Hepatocyte (in vitro differentiated cells): Measurements from ENCODE around the gene CHRNE. TPM values are rescaled to one million over a fixed set of nuclear protein-coding genes. Genes with fewer than 3 reads are reported as not detected.

Experiments
- DNase-seq: peaks from one replicate; pipeline ENCODE4 v3.0.0-alpha.2; 2016; ENCODE audit warnings: low spot score
- H2AFZ ChIP-seq: fragments of 200-600 bp; sonication (generic); 2 replicates; pipeline ENCODE4 v1.6.0; 2016; ENCODE audit warnings: antibody characterized with exemption, mild to moderate bottlenecking
- H3K27ac ChIP-seq: fragments of 200-600 bp; sonication (generic); 2 replicates; pipeline ENCODE4 v1.5.1; 2016; ENCODE audit warnings: mild to moderate bottlenecking
- H3K27me3 ChIP-seq: fragments of 200-600 bp; sonication (generic); 2 replicates; pipeline ENCODE4 v1.6.1; 2016
- H3K36me3 ChIP-seq: fragments of 200-600 bp; sonication (generic); replicated peaks from 2 replicates; pipeline ENCODE4 v1.5.1; 2016; ENCODE audit warnings: low read depth; ENCODE audit not compliant: insufficient read depth
- H3K4me1 ChIP-seq: fragments of 200-600 bp; sonication (generic); 2 replicates; pipeline ENCODE4 v1.5.1; 2016; ENCODE audit warnings: mild to moderate bottlenecking, moderate library complexity; ENCODE audit not compliant: insufficient read depth
- H3K4me2 ChIP-seq: fragments of 200-600 bp; sonication (generic); 2 replicates; pipeline ENCODE4 v1.6.0; 2016
- H3K4me3 ChIP-seq: fragments of 200-600 bp; sonication (generic); 2 replicates; pipeline ENCODE4 v1.5.1; 2016; ENCODE audit warnings: mild to moderate bottlenecking
- H3K79me2 ChIP-seq: fragments of 200-600 bp; sonication (generic); 2 replicates; pipeline ENCODE4 v1.6.0; 2017; ENCODE audit warnings: mild to moderate bottlenecking
- H3K9me2 ChIP-seq: fragments of 200-600 bp; sonication (generic); replicated peaks from 2 replicates; pipeline ENCODE4 v1.6.0; 2017; ENCODE audit warnings: mild to moderate bottlenecking; ENCODE audit not compliant: insufficient read depth
- H3K9me3 ChIP-seq: fragments of 200-600 bp; sonication (generic); 2 replicates; pipeline ENCODE4 v1.5.1; 2016; ENCODE audit warnings: low read depth, mild to moderate bottlenecking
- H4K20me1 ChIP-seq: fragments of 200-600 bp; sonication (generic); 2 replicates; pipeline ENCODE4 v1.6.0; 2016; ENCODE audit warnings: mild to moderate bottlenecking; ENCODE audit not compliant: insufficient read depth, poor library complexity, severe bottlenecking
- CTCF ChIP-seq: fragments of 200-600 bp; sonication (generic); IDR thresholded peaks from 2 replicates; pipeline ENCODE4 v1.5.1; 2016; ENCODE audit warnings: antibody characterized with exemption, mild to moderate bottlenecking; ENCODE audit not compliant: poor library complexity
- EZH2 ChIP-seq: fragments of 200-600 bp; sonication (generic); IDR thresholded peaks from 2 replicates; pipeline ENCODE4 v1.6.1; 2016; ENCODE audit warnings: antibody characterized with exemption, mild to moderate bottlenecking, borderline replicate concordance
- EZH2phosphoT487 ChIP-seq: fragments of 200-600 bp; sonication (generic); IDR thresholded peaks from one replicate; pipeline ENCODE4 v1.6.1; 2018; ENCODE audit warnings: antibody characterized with exemption, mild to moderate bottlenecking, low read depth, moderate library complexity; ENCODE audit not compliant: unreplicated experiment, severe bottlenecking
- WGBS: methylation state at CpG from one replicate; pipeline ENCODE4 v1.1.6; 2016; ENCODE audit warnings: low lambda C conversion rate; ENCODE audit errors: missing lambda C conversion rate; 5-methylcytosine and 5-hydroxymethylcytosine counted together
- polyA plus RNA-seq: library from polyadenylated mRNA; unstranded; fragments of >200 nt; fragmentation: Nextera tagmentation; extraction: Ambion mirVana; gene quantifications from 2 replicates; pipeline ENCODE4 v1.2.1, GENCODE V29; 2016
- total RNA-seq: library from RNA; depleted of rRNA; stranded (reverse); fragments of >200 nt; gene quantifications from 2 replicates; pipeline ENCODE4 v1.2.3, GENCODE V29; 2014

CHRNE gene
- total and polyA plus RNA-seq, 2 experiments from 2014 or later, result 0.60 to 1.2 TPM

- Histone ChIP-seq H3K36me3 (no peaks in the 10 kb centered on the region), H3K27ac (no peak overlapping the region)
Observed at GRCh38 chr17:4893721-4894560, 9.0 kb downstream of the CHRNE start.

GRCh38 chr17:4893272-4893671, 9.6 kb downstream of the CHRNE start:
- H2AFZ ChIP-seq, result no peak overlapping the region
- no peak overlapping the region for H3K4me2 ChIP-seq
- H3K9me3 ChIP-seq, result no peaks in the 10 kb centered on the region
- DNase-seq, result no peak
- no peaks in the 10 kb centered on the region for H3K79me2 ChIP-seq
- H4K20me1 ChIP-seq, result no peaks in the 10 kb centered on the region
- no peaks in the 10 kb centered on the region for H3K27me3 ChIP-seq
- H3K4me1 ChIP-seq, result no peaks in the 10 kb centered on the region
- H3K36me3 ChIP-seq, result no peaks in the 10 kb centered on the region
- TF ChIP-seq EZH2phosphoT487, result no peak
- no peaks in the 10 kb centered on the region for H3K9me2 ChIP-seq
- H3K27ac ChIP-seq, result no peak overlapping the region
- WGBS, result 91% methylated on average over 18 of the region's 18 CpGs
- no peak overlapping the region for H3K4me3 ChIP-seq

More at GRCh38 chr17:4893721-4894560, 9.0 kb downstream of the CHRNE start:
- 96% methylated on average over 31 of the region's 31 CpGs for WGBS
- H3K4me3 ChIP-seq, result no peak overlapping the region
- H2AFZ ChIP-seq, result no peak overlapping the region
- no peak overlapping the region for H3K4me2 ChIP-seq
- H3K9me3 ChIP-seq, result no peaks in the 10 kb centered on the region
- H3K27me3 ChIP-seq, result no peaks in the 10 kb centered on the region
- no peak for DNase-seq
- H3K9me2 ChIP-seq, result no peaks in the 10 kb centered on the region
- H3K79me2 ChIP-seq, result no peaks in the 10 kb centered on the region
- peaks cover 2% of the 10 kb centered on the region for H3K4me1 ChIP-seq
- TF ChIP-seq EZH2phosphoT487 (no peak), CTCF (no peak), EZH2 (no peak)
- no peaks in the 10 kb centered on the region for H4K20me1 ChIP-seq

GRCh38 chr17:4892499-4893221, 10.2 kb downstream of the CHRNE start:
- no peak overlapping the region for H2AFZ ChIP-seq
- 94% methylated on average over 20 of the region's 23 CpGs for WGBS
- H3K9me2 ChIP-seq, result no peaks in the 10 kb centered on the region
- H4K20me1 ChIP-seq, result no peaks in the 10 kb centered on the region
- H3K27me3 ChIP-seq, result no peaks in the 10 kb centered on the region
- no peak overlapping the region for H3K4me2 ChIP-seq
- DNase-seq, result no peak
- no peaks in the 10 kb centered on the region for H3K79me2 ChIP-seq
- H3K9me3 ChIP-seq, result no peaks in the 10 kb centered on the region
- no peaks in the 10 kb centered on the region for H3K4me1 ChIP-seq
- H3K27ac ChIP-seq, result no peak overlapping the region
- no peak overlapping the region for H3K4me3 ChIP-seq
- TF ChIP-seq CTCF (no peak), EZH2 (no peak), EZH2phosphoT487 (no peak)
- no peaks in the 10 kb centered on the region for H3K36me3 ChIP-seq
